Brain pericyte (primary cell): Measurements from ENCODE around the gene ATL1.
"Not testable (repeated sequence)": the region's sequence is repeated elsewhere in the genome, so short reads cannot be mapped to it uniquely, and the experiment has no call there.

Experiments used
- DNase-seq: peaks from one replicate; pipeline ENCODE4 v3.0.0-alpha.2; 2012; ENCODE audit warnings: low read depth, low spot score

The ATL1 gene

DNA sequence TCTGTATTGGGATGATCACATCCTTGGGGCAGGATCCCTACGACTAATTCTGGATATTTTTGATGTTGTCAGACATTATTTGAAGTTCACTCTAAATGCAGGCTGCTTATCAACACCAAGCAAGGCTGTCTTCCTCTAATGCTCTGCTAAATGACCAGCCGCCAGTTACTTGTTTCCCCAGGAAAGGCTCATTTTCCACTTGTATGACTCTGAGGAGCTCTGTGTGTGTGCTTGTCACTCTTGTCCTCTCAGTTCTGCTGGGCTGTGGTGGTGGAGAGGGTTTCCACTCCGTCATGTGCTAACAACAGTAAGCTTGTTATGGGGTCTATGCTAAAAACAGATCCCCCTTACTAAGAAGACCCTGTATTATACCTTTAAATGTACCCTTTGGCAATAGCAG is 42.1 kb downstream of the ATL1 start:
- DNase-seq = no peak

- no peak for DNase-seq
These were observed 43.6 kb downstream of the ATL1 start for GRCh38 chr14:50603565-50603964.

DNA sequence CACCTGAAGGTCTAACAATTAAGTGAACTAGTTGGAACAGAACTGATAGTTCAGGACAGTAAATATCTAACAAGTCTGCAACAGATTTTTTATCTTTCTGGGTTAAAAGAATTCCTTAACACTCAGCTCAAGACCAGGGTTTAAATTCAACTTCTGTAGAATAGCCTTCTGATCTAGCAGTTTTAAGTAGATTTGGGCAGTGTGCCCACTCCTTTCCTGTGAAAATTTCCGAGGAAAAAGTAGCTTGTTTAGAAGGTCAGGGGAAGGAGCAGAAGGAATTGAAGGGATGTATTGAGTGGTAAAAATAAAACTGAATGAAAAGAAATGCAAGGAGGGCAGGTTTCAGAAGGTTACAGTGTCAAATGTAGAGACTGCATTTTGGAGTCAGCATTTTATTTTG is 45.8 kb downstream of the ATL1 start:
- no peak for DNase-seq

DNA sequence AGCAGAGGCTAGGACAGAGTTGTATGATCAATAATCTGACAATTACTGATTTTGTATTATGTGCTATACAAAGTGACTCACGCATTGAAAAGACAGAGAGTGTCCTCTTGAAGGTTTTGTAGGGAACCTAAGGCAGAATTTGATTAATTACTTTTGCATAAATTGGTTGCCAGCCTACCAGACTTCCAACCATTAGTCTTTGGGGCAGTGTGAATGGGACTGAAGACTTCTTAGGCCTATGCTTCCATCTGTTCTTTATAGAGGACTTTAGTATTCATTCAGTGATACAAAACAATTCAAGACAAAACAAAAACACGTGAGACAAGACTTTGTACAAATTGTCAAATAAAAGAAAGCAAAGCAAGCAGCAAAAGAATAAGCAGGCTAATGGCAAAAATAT is 46.5 kb downstream of the ATL1 start:
- no peak for DNase-seq

GRCh38 chr14:50607181-50607580 is 47.2 kb downstream of the ATL1 start:
- DNase-seq = no peak

DNA sequence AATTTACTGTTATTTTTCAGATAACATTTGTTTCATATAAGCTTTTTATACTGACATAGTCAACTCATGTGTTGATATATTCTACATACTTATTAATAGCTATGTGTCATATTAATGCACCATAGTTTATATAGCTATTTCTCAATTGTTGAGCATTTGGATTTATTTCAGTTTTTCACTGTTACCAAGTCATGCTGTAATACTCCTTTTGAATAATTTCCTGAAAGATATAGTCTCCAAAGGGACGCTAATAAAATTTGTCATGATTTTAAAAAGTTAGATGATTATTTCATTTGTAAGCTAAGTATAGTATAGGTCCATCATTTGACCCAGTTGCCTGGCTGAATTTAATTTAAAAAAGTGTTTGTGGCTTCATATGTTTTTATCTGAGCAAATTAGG is 47.8 kb downstream of the ATL1 start:
- DNase-seq = no peak

- DNase-seq = no peak
These were observed 48.4 kb downstream of the ATL1 start for GRCh38 chr14:50608302-50608851.

DNA sequence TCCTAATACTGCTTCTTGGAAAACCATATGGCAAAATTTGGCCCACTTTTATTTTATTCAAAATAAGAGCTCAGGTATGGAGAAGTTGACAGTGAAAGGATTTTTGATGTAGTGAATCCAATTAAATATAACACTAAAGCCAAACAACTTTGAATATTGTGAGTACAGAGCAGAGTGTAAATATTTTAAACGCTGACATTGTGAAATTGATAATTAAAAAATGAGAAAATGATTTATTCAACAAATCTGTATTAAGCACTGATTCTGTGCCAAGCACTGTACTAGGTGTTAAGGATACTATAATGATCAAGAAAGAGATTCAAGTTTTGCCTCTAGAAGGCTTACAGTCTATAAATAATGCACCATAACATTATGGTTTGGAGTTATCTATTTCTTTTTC is 50.5 kb downstream of the ATL1 start:
- no peak for DNase-seq

DNA sequence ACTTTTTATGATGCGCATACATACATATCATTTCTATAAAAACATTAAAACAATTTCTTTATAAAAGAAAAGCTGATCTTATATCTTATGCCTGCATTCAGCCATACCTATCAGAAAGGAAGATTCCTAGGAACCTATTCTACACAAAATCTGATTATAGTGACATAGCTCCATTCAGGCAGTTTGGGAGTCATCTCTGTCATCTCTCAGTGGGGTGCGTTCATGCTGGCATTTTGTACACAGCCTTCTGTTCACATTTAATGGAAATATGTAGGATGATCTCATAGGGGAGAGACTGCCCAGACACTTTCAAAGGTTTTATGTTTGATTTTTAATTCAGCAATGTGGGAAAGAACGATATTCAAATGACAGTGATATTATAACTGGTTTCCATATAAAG is 52.9 kb downstream of the ATL1 start:
- no peak for DNase-seq

DNA sequence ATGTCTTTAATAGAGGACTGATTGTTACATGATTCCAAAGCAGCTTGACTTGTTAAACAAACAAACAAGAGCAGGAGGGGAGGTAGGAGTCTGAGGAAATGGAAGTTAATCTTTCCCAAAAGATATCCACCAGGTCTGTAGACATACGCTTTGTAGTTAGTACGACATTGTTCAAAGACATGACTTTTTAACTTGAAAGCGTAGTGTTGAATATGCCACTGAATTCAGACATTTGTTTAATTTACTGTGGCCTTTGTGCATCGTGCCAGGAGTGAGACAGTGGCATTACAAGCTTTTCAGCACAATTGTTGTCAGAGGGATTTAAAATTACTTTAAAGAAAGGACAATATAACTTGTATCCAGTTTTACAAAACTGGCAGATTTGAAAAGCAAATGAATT is 55.1 kb downstream of the ATL1 start:
- DNase-seq = no peak

- no peak for DNase-seq
These were observed 55.6 kb downstream of the ATL1 start for GRCh38 chr14:50615552-50615951.

DNA sequence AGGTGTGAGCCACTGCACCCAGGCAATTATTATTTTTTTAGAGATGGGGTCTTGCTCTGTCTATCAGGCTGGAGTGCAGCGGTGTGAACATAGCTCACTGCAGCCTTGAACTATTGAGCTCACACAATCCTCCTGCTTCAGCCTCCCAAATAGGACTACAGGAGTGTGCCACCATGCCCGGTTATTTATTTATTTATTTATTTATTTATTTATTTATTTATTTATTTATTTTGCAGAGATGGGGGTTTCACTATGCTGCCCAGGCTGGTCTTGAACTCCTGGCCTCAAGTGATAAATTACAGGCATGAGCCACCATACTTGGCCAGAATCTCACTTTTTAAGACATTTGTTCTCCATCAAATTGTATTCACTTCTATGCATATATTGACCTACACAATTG is 56.3 kb downstream of the ATL1 start:
- no peak for DNase-seq

DNA sequence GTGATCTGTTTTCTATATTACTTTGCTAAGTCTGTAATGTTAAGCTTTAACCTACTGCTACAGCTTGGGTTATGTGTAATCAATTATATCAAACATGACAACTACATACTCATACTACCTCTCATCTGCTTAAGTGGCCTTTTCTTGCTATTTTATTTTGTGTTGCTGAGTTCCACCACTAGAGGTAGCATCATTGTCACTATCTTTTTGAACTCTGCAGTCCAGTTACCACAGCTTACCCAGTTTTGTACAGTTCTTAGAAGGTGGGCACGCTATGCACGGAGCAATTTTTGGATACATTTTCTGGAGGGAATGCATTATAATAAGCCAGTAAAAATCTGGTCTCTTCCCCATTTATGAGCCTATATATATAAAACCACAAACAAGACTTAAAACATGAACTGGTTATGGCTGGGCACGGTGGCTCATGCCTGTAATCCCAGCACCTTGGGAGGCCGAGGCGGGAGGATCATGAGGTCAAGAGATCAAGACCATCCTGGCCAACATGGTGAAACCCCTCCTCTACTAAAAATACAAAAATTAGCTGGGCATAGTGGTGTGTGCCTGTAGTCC is 59.7 kb downstream of the ATL1 start:
- DNase-seq = no peak

GRCh38 chr14:50620341-50620740 is 60.4 kb downstream of the ATL1 start:
- DNase-seq = no peak

- no peak for DNase-seq
These were observed 63.0 kb downstream of the ATL1 start for GRCh38 chr14:50622978-50623377.

DNA sequence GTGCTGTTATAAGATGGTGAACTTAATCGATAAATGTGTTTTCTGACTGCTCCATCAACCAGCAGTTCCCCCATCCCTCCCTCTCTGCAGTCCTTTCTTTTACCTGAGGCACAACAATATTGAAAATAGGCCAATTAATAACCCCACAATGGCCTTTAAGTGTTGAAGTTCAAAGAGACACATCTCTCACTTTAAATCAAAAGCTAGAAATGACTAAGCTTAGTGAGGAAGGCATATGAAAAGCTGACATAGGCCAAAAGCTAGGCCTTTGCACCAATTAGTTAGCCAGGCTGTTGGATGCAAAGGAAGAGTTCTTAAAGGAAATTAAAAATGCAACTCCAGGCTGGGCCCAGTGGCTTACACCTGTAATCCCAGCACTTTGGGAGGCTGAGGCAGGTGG is 64.5 kb downstream of the ATL1 start:
- no peak for DNase-seq

- not testable (repeated sequence) for DNase-seq
These were observed 65.0 kb downstream of the ATL1 start for GRCh38 chr14:50624947-50625346.

DNA sequence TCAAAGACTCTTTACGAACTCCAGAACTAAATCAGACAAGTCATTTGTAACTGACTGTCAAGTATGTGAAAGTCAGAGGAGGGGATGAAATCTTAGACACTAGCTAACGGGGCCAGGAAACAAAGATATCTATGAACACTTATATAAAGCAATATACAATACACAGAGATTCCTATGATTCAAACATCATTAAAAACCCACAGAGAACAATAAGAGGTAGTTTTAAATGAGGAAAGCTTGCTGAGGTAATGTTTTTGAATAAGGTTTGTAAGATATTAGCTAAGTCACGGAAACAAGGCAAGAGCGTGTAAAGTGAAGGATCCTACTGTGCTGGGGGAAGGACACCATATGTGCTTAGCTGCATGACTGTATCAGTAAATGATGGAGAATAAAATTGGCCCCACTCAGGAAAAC is 71.5 kb downstream of the ATL1 start:
- no peak for DNase-seq

GRCh38 chr14:50633954-50634353 is 74.0 kb downstream of the ATL1 start:
- no peak for DNase-seq

DNA sequence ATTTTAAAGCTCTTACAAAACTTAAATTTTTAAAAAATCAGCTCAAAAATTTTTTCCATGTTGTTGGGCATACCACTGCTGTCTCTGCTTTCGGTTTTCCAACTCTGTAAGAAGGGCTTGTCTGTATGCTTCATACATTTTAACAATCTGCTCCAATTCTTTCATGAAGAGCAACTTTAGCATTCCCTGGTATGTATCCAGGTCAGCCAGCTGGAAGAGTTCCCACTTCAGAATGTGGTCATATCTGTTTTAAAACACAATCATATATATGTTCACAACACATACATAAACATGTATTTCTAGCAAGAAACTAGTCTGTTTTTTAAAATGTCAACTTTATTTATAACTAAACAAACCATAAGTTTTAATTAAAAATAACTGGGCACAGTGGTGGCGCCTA is 75.2 kb downstream of the ATL1 start:
- no peak for DNase-seq

DNA sequence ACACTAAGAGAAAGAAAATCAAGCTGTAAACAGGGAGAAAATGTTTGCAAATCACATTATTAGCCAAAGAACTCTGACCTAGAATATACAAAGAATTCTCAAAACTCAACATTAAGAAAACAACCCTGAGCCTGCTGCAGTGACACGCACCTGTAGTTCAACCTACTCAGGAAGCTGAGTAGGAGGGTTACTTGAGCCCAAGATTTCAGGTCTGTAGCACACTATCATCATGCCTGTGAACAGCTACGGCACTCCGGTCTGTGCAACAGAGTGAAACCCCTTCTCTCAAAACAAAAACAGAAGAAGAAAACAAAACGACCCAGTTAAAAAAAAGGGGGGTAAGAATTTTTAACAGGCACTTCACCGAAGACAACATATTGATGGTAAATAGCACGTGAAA is 87.3 kb downstream of the ATL1 start:
- DNase-seq = no peak

DNA sequence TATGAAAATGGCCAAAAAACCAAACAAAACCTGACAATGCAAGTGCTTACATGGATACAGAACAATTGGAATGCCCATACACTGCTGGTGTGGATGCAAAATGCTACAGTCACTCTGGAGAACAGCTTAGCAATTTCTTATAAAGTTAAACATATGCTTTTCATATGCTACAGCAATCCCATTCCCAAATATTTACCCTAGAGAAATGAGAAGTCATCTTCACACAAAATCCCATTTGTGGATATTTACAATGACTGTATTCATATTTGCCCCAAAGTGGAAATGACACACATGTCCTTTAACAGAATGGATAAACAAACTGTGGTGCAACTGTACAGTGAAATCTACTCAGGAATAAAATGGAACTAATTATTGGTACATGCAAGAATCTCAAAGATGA is 87.8 kb downstream of the ATL1 start:
- no peak for DNase-seq

- no peak for DNase-seq
These were observed 89.7 kb downstream of the ATL1 start for GRCh38 chr14:50649691-50650090.

- no peak for DNase-seq
These were observed 96.8 kb downstream of the ATL1 start for GRCh38 chr14:50656776-50657175.
